Sigmoid colon (tissue), 4 donors: ENCODE measurements around the gene NOL3.

ENCODE experiments used
- CTCF ChIP-seq, 4 experiments: fragments of 450-650 bp in 3 of 4; fragments of 200-600 bp in 1 of 4; IDR thresholded peaks; one replicate each; pipeline ENCODE4 v1.5.1; 2016 to 2019; ENCODE audit warnings: antibody characterized with exemption in 4 of 4, mild to moderate bottlenecking in 3 of 4, moderate library complexity in 2 of 4
- EP300 ChIP-seq, 4 donors: sonication (generic); formaldehyde crosslinking; IDR thresholded peaks; one replicate each; pipeline ENCODE4 v1.6.1; 2017; ENCODE audit warnings: antibody characterized with exemption in 4 of 4
- POLR2A ChIP-seq, 2 donors: fragments of 450-650 bp; IDR thresholded peaks; one replicate each; pipeline ENCODE4 v1.6.1; 2016; ENCODE audit warnings: antibody characterized with exemption in 2 of 2, mild to moderate bottlenecking in 2 of 2, moderate library complexity in 2 of 2
- POLR2AphosphoS5 ChIP-seq, 4 donors: sonication (generic); formaldehyde crosslinking; IDR thresholded peaks; one replicate each; pipeline ENCODE4 v1.6.1; 2017; ENCODE audit warnings: antibody characterized with exemption in 4 of 4

GRCh38 chr16:67170168-67170948 lies at the start of gene NOL3:
- TF ChIP-seq CTCF (IDR thresholded peaks at IDR 0.05) = no peak
- no peak for TF ChIP-seq POLR2A (IDR thresholded peaks at IDR 0.05)
- peak; percentile 47 to 80 (median 66) for TF ChIP-seq POLR2AphosphoS5 (IDR thresholded peaks at IDR 0.05)
- no peak for TF ChIP-seq EP300 (IDR thresholded peaks at IDR 0.05)
